Osteoblast (primary cell): Measurements from ENCODE around the gene CCDC91. TPM values are rescaled to one million over a fixed set of nuclear protein-coding genes. Genes with fewer than 3 reads are reported as not detected.

ENCODE experiments used
- DNase-seq: peaks from one replicate; pipeline ENCODE4 v3.0.0; 2011; ENCODE audit warnings: low spot score, mixed read lengths; ENCODE audit not compliant: insufficient read length; ENCODE audit errors: missing footprints
- H2AFZ ChIP-seq: 2 replicates; pipeline ENCODE4 v1.6.0; 2011; ENCODE audit warnings: mild to moderate bottlenecking, low read length
- H3K27ac ChIP-seq: 2 replicates; pipeline ENCODE4 v1.5.1; 2011; ENCODE audit warnings: mild to moderate bottlenecking, low read depth, low read length, moderate library complexity
- H3K27me3 ChIP-seq: 2 replicates; pipeline ENCODE4 v1.6.0; 2012; ENCODE audit warnings: mild to moderate bottlenecking, control low read depth, inconsistent platforms, low read length, moderate library complexity; ENCODE audit not compliant: insufficient read depth
- H3K36me3 ChIP-seq: 2 replicates; pipeline ENCODE4 v1.5.1; 2011; ENCODE audit warnings: mild to moderate bottlenecking, low read length, control low read depth, moderate library complexity; ENCODE audit not compliant: insufficient read depth
- H3K4me1 ChIP-seq: 2 replicates; pipeline ENCODE4 v1.5.1; 2011; ENCODE audit warnings: mild to moderate bottlenecking, low read length, control low read depth, moderate library complexity; ENCODE audit not compliant: insufficient read depth
- H3K4me2 ChIP-seq: 2 replicates; pipeline ENCODE4 v1.6.0; 2011; ENCODE audit warnings: mild to moderate bottlenecking, low read length; ENCODE audit not compliant: insufficient read depth
- H3K4me3 ChIP-seq: fragments of 200-600 bp; sonication (generic); 3 replicates; pipeline ENCODE4 v1.5.1; 2012; ENCODE audit warnings: mild to moderate bottlenecking, low read length, inconsistent platforms; ENCODE audit not compliant: insufficient read depth
- H3K79me2 ChIP-seq: 2 replicates; pipeline ENCODE4 v1.6.0; 2012; ENCODE audit warnings: mild to moderate bottlenecking, low read length, control low read depth, inconsistent platforms; ENCODE audit not compliant: insufficient read depth
- H3K9me3 ChIP-seq: 2 replicates; pipeline ENCODE4 v1.5.1; 2011; ENCODE audit warnings: low read depth, low read length, control low read depth
- H4K20me1 ChIP-seq: 2 replicates; pipeline ENCODE4 v1.6.0; 2012; ENCODE audit warnings: mild to moderate bottlenecking, low read length, control low read depth; ENCODE audit not compliant: insufficient read depth
- total RNA-seq: library from RNA; depleted of rRNA; stranded (reverse); fragments of >200 nt; gene quantifications from 2 replicates; pipeline ENCODE4 v1.2.3, GENCODE V29; 2012
- TF ChIP-seq, protein P1 (sequence below): IDR thresholded peaks from 2 replicates; pipeline ENCODE4 v1.5.1; 2011; ENCODE audit warnings: mild to moderate bottlenecking, low read depth, low read length, moderate library complexity; ENCODE audit errors: extremely low read depth

CCDC91 gene
- total RNA-seq, 1 donor, result 36.2 TPM

GRCh38 chr12:28409892-28410291 lies 219.6 kb downstream of the CCDC91 start:
- TF ChIP-seq, protein P1, sequence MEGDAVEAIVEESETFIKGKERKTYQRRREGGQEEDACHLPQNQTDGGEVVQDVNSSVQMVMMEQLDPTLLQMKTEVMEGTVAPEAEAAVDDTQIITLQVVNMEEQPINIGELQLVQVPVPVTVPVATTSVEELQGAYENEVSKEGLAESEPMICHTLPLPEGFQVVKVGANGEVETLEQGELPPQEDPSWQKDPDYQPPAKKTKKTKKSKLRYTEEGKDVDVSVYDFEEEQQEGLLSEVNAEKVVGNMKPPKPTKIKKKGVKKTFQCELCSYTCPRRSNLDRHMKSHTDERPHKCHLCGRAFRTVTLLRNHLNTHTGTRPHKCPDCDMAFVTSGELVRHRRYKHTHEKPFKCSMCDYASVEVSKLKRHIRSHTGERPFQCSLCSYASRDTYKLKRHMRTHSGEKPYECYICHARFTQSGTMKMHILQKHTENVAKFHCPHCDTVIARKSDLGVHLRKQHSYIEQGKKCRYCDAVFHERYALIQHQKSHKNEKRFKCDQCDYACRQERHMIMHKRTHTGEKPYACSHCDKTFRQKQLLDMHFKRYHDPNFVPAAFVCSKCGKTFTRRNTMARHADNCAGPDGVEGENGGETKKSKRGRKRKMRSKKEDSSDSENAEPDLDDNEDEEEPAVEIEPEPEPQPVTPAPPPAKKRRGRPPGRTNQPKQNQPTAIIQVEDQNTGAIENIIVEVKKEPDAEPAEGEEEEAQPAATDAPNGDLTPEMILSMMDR, result no peak

GRCh38 chr12:28413460-28414109 lies 223.3 kb downstream of the CCDC91 start:
- no peak overlapping the region for H3K4me2 ChIP-seq
- no peaks in the 10 kb centered on the region for H3K36me3 ChIP-seq
- H3K4me3 ChIP-seq, result no peak overlapping the region
- H3K79me2 ChIP-seq, result no peaks in the 10 kb centered on the region
- TF ChIP-seq, protein P1, result no peak
- no peak for DNase-seq
- H3K27ac ChIP-seq, result no peak overlapping the region
- peaks cover 15% of the 10 kb centered on the region for H3K4me1 ChIP-seq
- H4K20me1 ChIP-seq, result no peaks in the 10 kb centered on the region
- no peak overlapping the region for H2AFZ ChIP-seq
- H3K9me3 ChIP-seq, result no peaks in the 10 kb centered on the region
- H3K27me3 ChIP-seq, result no peaks in the 10 kb centered on the region

More at GRCh38 chr12:28409892-28410291, 219.6 kb downstream of the CCDC91 start:
- Histone ChIP-seq H3K9me3 (no peaks in the 10 kb centered on the region), H3K79me2 (no peaks in the 10 kb centered on the region), H3K36me3 (no peaks in the 10 kb centered on the region), H3K27me3 (no peaks in the 10 kb centered on the region), H3K4me3 (no peak overlapping the region), H3K27ac (no peak overlapping the region), H2AFZ (no peak overlapping the region), H4K20me1 (no peaks in the 10 kb centered on the region), H3K4me2 (no peak overlapping the region), H3K4me1 (peaks cover 3% of the 10 kb centered on the region)
- DNase-seq, result no peak

- no peaks in the 10 kb centered on the region for H3K36me3 ChIP-seq
- TF ChIP-seq, protein P1, result no peak
- H3K27ac ChIP-seq, result peak overlapping the region; percentile 68
- no peaks in the 10 kb centered on the region for H3K27me3 ChIP-seq
- H4K20me1 ChIP-seq, result no peaks in the 10 kb centered on the region
- H3K79me2 ChIP-seq, result no peaks in the 10 kb centered on the region
- peaks cover 15% of the 10 kb centered on the region for H3K4me1 ChIP-seq
- no peaks in the 10 kb centered on the region for H3K9me3 ChIP-seq
- H2AFZ ChIP-seq, result no peak overlapping the region
- DNase-seq, result peak; percentile 69
- peak overlapping the region; percentile 27 for H3K4me2 ChIP-seq
- H3K4me3 ChIP-seq, result no peak overlapping the region
Measured at GRCh38 chr12:28415755-28416154, 225.5 kb downstream of the CCDC91 start.

DNA sequence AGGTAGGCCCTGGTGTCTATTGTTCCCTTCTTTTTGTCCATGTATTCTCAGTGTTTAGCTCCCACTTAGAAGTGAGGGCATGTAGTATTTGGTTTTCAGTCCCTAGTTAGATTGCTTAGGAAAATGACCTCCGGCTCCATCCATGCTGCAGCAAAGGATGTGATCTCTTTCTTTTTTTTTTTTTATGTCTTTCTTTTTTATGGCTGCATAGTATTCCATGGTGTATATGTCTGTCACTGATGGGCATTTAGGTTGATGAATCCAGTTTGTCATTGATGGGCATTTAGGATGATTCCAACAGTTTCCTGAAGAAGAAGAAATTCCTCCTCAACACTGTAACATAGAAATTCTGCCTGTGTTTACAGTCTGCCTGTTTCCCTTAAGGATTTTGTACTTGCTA lies 231.1 kb downstream of the CCDC91 start:
- Histone ChIP-seq H3K27ac (no peak overlapping the region), H3K27me3 (no peaks in the 10 kb centered on the region), H3K4me3 (no peak overlapping the region), H3K4me1 (peaks cover 2% of the 10 kb centered on the region), H3K36me3 (no peaks in the 10 kb centered on the region), H3K79me2 (no peaks in the 10 kb centered on the region), H3K9me3 (no peaks in the 10 kb centered on the region), H2AFZ (no peak overlapping the region), H4K20me1 (no peaks in the 10 kb centered on the region), H3K4me2 (no peak overlapping the region)
- TF ChIP-seq, protein P1, result no peak
- DNase-seq, result no peak
